SK-N-MC (cell line): ENCODE measurements around the gene MMP3.

Source experiments
- DNase-seq: peaks from one replicate; pipeline ENCODE4 v3.0.0-alpha.2; 2011; ENCODE audit warnings: low read depth, low spot score
- H3K27ac ChIP-seq: fragments of 200-600 bp; sonication (generic); 2 replicates; pipeline ENCODE4 v1.5.1; 2016; ENCODE audit warnings: mixed run types
- H3K36me3 ChIP-seq: fragments of 200-600 bp; sonication (generic); 2 replicates; pipeline ENCODE4 v1.6.1; 2017; ENCODE audit warnings: antibody characterized with exemption, low read length, mixed read lengths; ENCODE audit not compliant: insufficient read depth
- H3K4me3 ChIP-seq: fragments of 200-600 bp; sonication (generic); 2 replicates; pipeline ENCODE4 v1.5.1; 2016
- H3K9ac ChIP-seq: fragments of 200-600 bp; sonication (generic); 2 replicates; pipeline ENCODE4 v1.8.0; 2017; ENCODE audit warnings: mixed run types, mixed read lengths; ENCODE audit not compliant: insufficient read length
- H3K9me3 ChIP-seq: fragments of 200-600 bp; sonication (generic); 2 replicates; pipeline ENCODE4 v1.6.1; 2017; ENCODE audit warnings: low read depth, mild to moderate bottlenecking, antibody characterized with exemption, low read length, moderate library complexity, mixed read lengths
- EZH2 ChIP-seq: fragments of 200-600 bp; sonication (generic); IDR thresholded peaks from one replicate; pipeline ENCODE4 v1.6.1; 2017; ENCODE audit warnings: antibody characterized with exemption
- FOXP2 ChIP-seq: optimal IDR thresholded peaks from 2 replicates; pipeline ENCODE3; 2011; ENCODE audit warnings: mild to moderate bottlenecking, moderate library complexity; ENCODE audit not compliant: insufficient read depth; ENCODE audit errors: extremely low read length, control extremely low read depth
- POLR2AphosphoS5 ChIP-seq: IDR thresholded peaks from 2 replicates; pipeline ENCODE4 v1.6.1; 2012; ENCODE audit warnings: mild to moderate bottlenecking, low read depth, low read length, borderline replicate concordance

Gene MMP3

GRCh38 chr11:102800767-102801166, 42.6 kb downstream of the MMP3 start:
- no peak for DNase-seq
- TF ChIP-seq EZH2 (no peak), POLR2AphosphoS5 (no peak), FOXP2 (no peak)
- no peak overlapping the region for H3K4me3 ChIP-seq
- H3K9me3 ChIP-seq, result no peaks in the 10 kb centered on the region
- H3K9ac ChIP-seq, result no peak overlapping the region
- no peak overlapping the region for H3K27ac ChIP-seq
- H3K36me3 ChIP-seq, result no peaks in the 10 kb centered on the region

- Histone ChIP-seq H3K4me3 (no peak overlapping the region), H3K27ac (no peak overlapping the region), H3K9ac (no peak overlapping the region), H3K9me3 (no peaks in the 10 kb centered on the region), H3K36me3 (no peaks in the 10 kb centered on the region)
- no peak for DNase-seq
- TF ChIP-seq POLR2AphosphoS5 (no peak), FOXP2 (no peak), EZH2 (no peak)
Measured at GRCh38 chr11:102799681-102800340, 43.6 kb downstream of the MMP3 start.

- no peak for DNase-seq
- Histone ChIP-seq H3K9ac (no peak within 1 kb of the TSS), H3K4me3 (no peak within 1 kb of the TSS), H3K9me3 (no peaks in the 10 kb centered on the region), H3K27ac (no peak within 1 kb of the TSS), H3K36me3 (no peaks in the 10 kb centered on the region)
- TF ChIP-seq EZH2 (no peak), POLR2AphosphoS5 (no peak), FOXP2 (no peak)
Measured at GRCh38 chr11:102798012-102798746, 45.2 kb downstream of the MMP3 start, which contains the start of gene MMP1. Gene MMP1 (minus strand): TSS chr11:102798160. CDS start chr11:102798092, 68 bp downstream.

- Histone ChIP-seq H3K9me3 (no peaks in the 10 kb centered on the region), H3K27ac (no peak overlapping the region), H3K36me3 (no peaks in the 10 kb centered on the region), H3K4me3 (no peak overlapping the region), H3K9ac (no peak overlapping the region)
- DNase-seq, result no peak
- no peak for TF ChIP-seq POLR2AphosphoS5
- TF ChIP-seq EZH2, result no peak
Measured at GRCh38 chr11:102794382-102794781, 49.0 kb downstream of the MMP3 start.

- no peak for DNase-seq
- Histone ChIP-seq H3K36me3 (no peaks in the 10 kb centered on the region), H3K9me3 (no peaks in the 10 kb centered on the region), H3K27ac (no peak overlapping the region), H3K9ac (no peak overlapping the region), H3K4me3 (no peak overlapping the region)
- TF ChIP-seq POLR2AphosphoS5 (no peak), EZH2 (no peak), FOXP2 (no peak)
Measured at GRCh38 chr11:102793677-102794290, 49.6 kb downstream of the MMP3 start.

- DNase-seq, result no peak
- TF ChIP-seq POLR2AphosphoS5, result no peak
- TF ChIP-seq FOXP2, result no peak
- TF ChIP-seq EZH2, result no peak
- no peaks in the 10 kb centered on the region for H3K9me3 ChIP-seq
- no peaks in the 10 kb centered on the region for H3K36me3 ChIP-seq
- H3K9ac ChIP-seq, result no peak overlapping the region
- no peak overlapping the region for H3K4me3 ChIP-seq
- H3K27ac ChIP-seq, result no peak overlapping the region
Measured at GRCh38 chr11:102792604-102793003, 50.8 kb downstream of the MMP3 start.

GRCh38 chr11:102791271-102792036, 52.0 kb downstream of the MMP3 start:
- Histone ChIP-seq H3K36me3 (no peaks in the 10 kb centered on the region), H3K9ac (no peak overlapping the region), H3K9me3 (no peaks in the 10 kb centered on the region), H3K27ac (no peak overlapping the region), H3K4me3 (no peak overlapping the region)
- DNase-seq, result no peak
- TF ChIP-seq POLR2AphosphoS5 (no peak), EZH2 (no peak), FOXP2 (no peak)

- no peak for DNase-seq
- Histone ChIP-seq H3K9me3 (no peaks in the 10 kb centered on the region), H3K4me3 (no peak overlapping the region), H3K27ac (no peak overlapping the region), H3K36me3 (no peaks in the 10 kb centered on the region), H3K9ac (no peak overlapping the region)
- no peak for TF ChIP-seq EZH2
- no peak for TF ChIP-seq POLR2AphosphoS5
- TF ChIP-seq FOXP2, result no peak
Measured at GRCh38 chr11:102788334-102788995, 54.9 kb downstream of the MMP3 start.
